NB4 (cell line): ENCODE data around the gene TTC19.

ENCODE experiments used
- CTCF ChIP-seq: IDR thresholded peaks from one replicate; pipeline ENCODE4 v1.5.1; 2012; ENCODE audit warnings: low read depth, low read length
- MAX ChIP-seq: IDR thresholded peaks from 2 replicates; pipeline ENCODE4 v1.6.1; 2011; ENCODE audit warnings: low read depth, low read length
- MYC ChIP-seq: IDR thresholded peaks from 2 replicates; pipeline ENCODE4 v1.6.1; 2011; ENCODE audit warnings: low read depth, low read length
- POLR2A ChIP-seq: IDR thresholded peaks from 2 replicates; pipeline ENCODE4 v1.6.1; 2011; ENCODE audit warnings: mild to moderate bottlenecking; ENCODE audit not compliant: insufficient read length; ENCODE audit errors: extremely low read depth

GRCh38 chr17:15981208-15981607 lies 18.4 kb upstream of the TTC19 start:
- TF ChIP-seq POLR2A: no peak
- no peak for TF ChIP-seq CTCF
- TF ChIP-seq MYC: no peak
- TF ChIP-seq MAX: no peak
